Superior temporal gyrus (tissue), 1 donor: ENCODE measurements around the gene NR1I3.
"Not testable (repeated sequence)": the region's sequence is repeated elsewhere in the genome, so short reads cannot be mapped to it uniquely, and the experiment has no call there.

ENCODE experiments used
- DNase-seq: peaks from one replicate; pipeline ENCODE4 v3.0.0-alpha.2; 2016; ENCODE audit errors: extremely low spot score

The NR1I3 gene

GRCh38 chr1:161250100-161250499 is 12.1 kb upstream of the NR1I3 start:
- not testable (repeated sequence) for DNase-seq

- DNase-seq: no peak
These were observed 6.9 kb upstream of the NR1I3 start for GRCh38 chr1:161244888-161245287.

GRCh38 chr1:161242313-161242712 is 4.3 kb upstream of the NR1I3 start:
- no peak for DNase-seq

GRCh38 chr1:161241682-161242081 is 3.7 kb upstream of the NR1I3 start:
- DNase-seq: no peak

GRCh38 chr1:161235957-161236775 is 1.8 kb downstream of the NR1I3 start:
- no peak for DNase-seq

GRCh38 chr1:161233102-161233501 is 4.9 kb downstream of the NR1I3 start:
- no peak for DNase-seq

- no peak for DNase-seq
These were observed 7.2 kb downstream of the NR1I3 start for GRCh38 chr1:161230762-161231161.

GRCh38 chr1:161229896-161230295 is 8.1 kb downstream of the NR1I3 start:
- no peak for DNase-seq

- no peak for DNase-seq
These were observed 10.0 kb downstream of the NR1I3 start for GRCh38 chr1:161228032-161228431.

- DNase-seq: peak; percentile 94
These were observed 10.7 kb downstream of the NR1I3 start for GRCh38 chr1:161227196-161227871.

GRCh38 chr1:161226759-161227158 is 11.2 kb downstream of the NR1I3 start:
- no peak for DNase-seq

GRCh38 chr1:161226320-161226711 is 11.7 kb downstream of the NR1I3 start:
- no peak for DNase-seq

- DNase-seq: peak; percentile 99
These were observed 12.3 kb downstream of the NR1I3 start, which contains the start of gene TOMM40L for GRCh38 chr1:161225534-161226319. TSS of gene TOMM40L (plus strand) at chr1:161226060. CDS start at chr1:161226490, 430 bp downstream.

- no peak for DNase-seq
These were observed 12.8 kb downstream of the NR1I3 start for GRCh38 chr1:161225178-161225533.

- DNase-seq: not testable (repeated sequence)
These were observed 13.3 kb downstream of the NR1I3 start for GRCh38 chr1:161224695-161225087.

- no peak for DNase-seq
These were observed 14.0 kb downstream of the NR1I3 start for GRCh38 chr1:161223805-161224694.

GRCh38 chr1:161222175-161223019 is 15.6 kb downstream of the NR1I3 start:
- no peak for DNase-seq

GRCh38 chr1:161220002-161220401 is 18.0 kb downstream of the NR1I3 start:
- no peak for DNase-seq

- no peak for DNase-seq
These were observed 18.7 kb downstream of the NR1I3 start for GRCh38 chr1:161219078-161219892.
